ENCODE data around the gene PLEKHH3.

Gene PLEKHH3

GRCh38 chr17:42679492-42680330, 2.9 kb upstream of the PLEKHH3 start:
- peaks cover 55% of the 10 kb centered on the region for H3K4me1 Mint-ChIP-seq (ENCODE audit: low read depth)
- H3K27ac Mint-ChIP-seq, result no peak overlapping the region
- H3K36me3 Mint-ChIP-seq, result no peaks in the 10 kb centered on the region
- no peaks in the 10 kb centered on the region for H3K9me3 Mint-ChIP-seq (ENCODE audit: low read depth)
- peaks cover 12% of the 10 kb centered on the region for H3K27me3 Mint-ChIP-seq
- H3K4me3 Mint-ChIP-seq, result peak overlapping the region; percentile 88

GRCh38 chr17:42678951-42679491, 2.2 kb upstream of the PLEKHH3 start:
- H3K4me3 Mint-ChIP-seq, result peak overlapping the region; percentile 88
- no peaks in the 10 kb centered on the region for H3K36me3 Mint-ChIP-seq
- H3K27ac Mint-ChIP-seq, result peak overlapping the region; percentile 46
- peaks cover 14% of the 10 kb centered on the region for H3K27me3 Mint-ChIP-seq
- H3K9me3 Mint-ChIP-seq (ENCODE audit: low read depth), result no peaks in the 10 kb centered on the region
- H3K4me1 Mint-ChIP-seq (ENCODE audit: low read depth), result peaks cover 61% of the 10 kb centered on the region

GRCh38 chr17:42677921-42678781, 1.4 kb upstream of the PLEKHH3 start:
- Mint-ChIP-seq H3K27me3 (peaks cover 14% of the 10 kb centered on the region), H3K9me3 (ENCODE audit: low read depth) (no peaks in the 10 kb centered on the region), H3K36me3 (no peaks in the 10 kb centered on the region), H3K27ac (peak overlapping the region; percentile 76), H3K4me3 (peak overlapping the region; percentile 90), H3K4me1 (ENCODE audit: low read depth) (peaks cover 56% of the 10 kb centered on the region)

- Mint-ChIP-seq H3K27ac (no peak overlapping the region), H3K4me3 (peak overlapping the region; percentile 90), H3K27me3 (peaks cover 15% of the 10 kb centered on the region), H3K36me3 (no peaks in the 10 kb centered on the region), H3K4me1 (ENCODE audit: low read depth) (peaks cover 48% of the 10 kb centered on the region), H3K9me3 (ENCODE audit: low read depth) (no peaks in the 10 kb centered on the region)
Measured at GRCh38 chr17:42677012-42677857, 441 bp upstream of the PLEKHH3 start.

- H3K4me1 Mint-ChIP-seq (ENCODE audit: low read depth), result peaks cover 45% of the 10 kb centered on the region
- H3K4me3 Mint-ChIP-seq, result peak overlapping the region; percentile 56
- peaks cover 15% of the 10 kb centered on the region for H3K27me3 Mint-ChIP-seq
- H3K36me3 Mint-ChIP-seq, result no peaks in the 10 kb centered on the region
- H3K27ac Mint-ChIP-seq, result no peak overlapping the region
- H3K9me3 Mint-ChIP-seq (ENCODE audit: low read depth), result no peaks in the 10 kb centered on the region
Measured at GRCh38 chr17:42675965-42676423, 800 bp downstream of the PLEKHH3 start.

- H3K27me3 Mint-ChIP-seq, result peaks cover 12% of the 10 kb centered on the region
- no peak overlapping the region for H3K4me3 Mint-ChIP-seq
- peaks cover 43% of the 10 kb centered on the region for H3K4me1 Mint-ChIP-seq (ENCODE audit: low read depth)
- no peaks in the 10 kb centered on the region for H3K36me3 Mint-ChIP-seq
- no peak overlapping the region for H3K27ac Mint-ChIP-seq
- H3K9me3 Mint-ChIP-seq (ENCODE audit: low read depth), result no peaks in the 10 kb centered on the region
Measured at GRCh38 chr17:42675348-42675964, 1.3 kb downstream of the PLEKHH3 start.

- peaks cover 43% of the 10 kb centered on the region for H3K4me1 Mint-ChIP-seq (ENCODE audit: low read depth)
- H3K9me3 Mint-ChIP-seq (ENCODE audit: low read depth), result no peaks in the 10 kb centered on the region
- no peak overlapping the region for H3K27ac Mint-ChIP-seq
- H3K27me3 Mint-ChIP-seq, result peaks cover 11% of the 10 kb centered on the region
- no peaks in the 10 kb centered on the region for H3K36me3 Mint-ChIP-seq
- H3K4me3 Mint-ChIP-seq, result peak overlapping the region; percentile 61
Measured at GRCh38 chr17:42674755-42675347, 1.9 kb downstream of the PLEKHH3 start.

GRCh38 chr17:42673885-42674754, 2.7 kb downstream of the PLEKHH3 start:
- Mint-ChIP-seq H3K36me3 (no peaks in the 10 kb centered on the region), H3K9me3 (ENCODE audit: low read depth) (no peaks in the 10 kb centered on the region), H3K4me3 (peak overlapping the region; percentile 61), H3K27me3 (peaks cover 10% of the 10 kb centered on the region), H3K27ac (no peak overlapping the region), H3K4me1 (ENCODE audit: low read depth) (peaks cover 39% of the 10 kb centered on the region)

GRCh38 chr17:42673266-42673884, 3.4 kb downstream of the PLEKHH3 start:
- no peaks in the 10 kb centered on the region for H3K36me3 Mint-ChIP-seq
- H3K27ac Mint-ChIP-seq, result no peak overlapping the region
- H3K4me3 Mint-ChIP-seq, result no peak overlapping the region
- H3K9me3 Mint-ChIP-seq (ENCODE audit: low read depth), result no peaks in the 10 kb centered on the region
- peaks cover 35% of the 10 kb centered on the region for H3K4me1 Mint-ChIP-seq (ENCODE audit: low read depth)
- H3K27me3 Mint-ChIP-seq, result peaks cover 10% of the 10 kb centered on the region

GRCh38 chr17:42672038-42672437, 4.8 kb downstream of the PLEKHH3 start:
- Mint-ChIP-seq H3K4me1 (ENCODE audit: low read depth) (peaks cover 26% of the 10 kb centered on the region), H3K36me3 (no peaks in the 10 kb centered on the region), H3K27me3 (peaks cover 10% of the 10 kb centered on the region), H3K27ac (no peak overlapping the region), H3K4me3 (no peak overlapping the region), H3K9me3 (ENCODE audit: low read depth) (no peaks in the 10 kb centered on the region)

- H3K9me3 Mint-ChIP-seq (ENCODE audit: low read depth), result no peaks in the 10 kb centered on the region
- H3K36me3 Mint-ChIP-seq, result no peaks in the 10 kb centered on the region
- H3K4me3 Mint-ChIP-seq, result peak overlapping the region; percentile 77
- H3K27me3 Mint-ChIP-seq, result peaks cover 10% of the 10 kb centered on the region
- peaks cover 21% of the 10 kb centered on the region for H3K4me1 Mint-ChIP-seq (ENCODE audit: low read depth)
- H3K27ac Mint-ChIP-seq, result no peak overlapping the region
Measured at GRCh38 chr17:42670789-42671657, 5.8 kb downstream of the PLEKHH3 start.
